Glomerular endothelial cell (primary cell): ENCODE data around the gene FGD5. TPM values are rescaled to one million over a fixed set of nuclear protein-coding genes. Genes with fewer than 3 reads are reported as not detected.

Experiments used
- DNase-seq: peaks from one replicate; pipeline ENCODE4 v3.0.0-alpha.2; 2011; ENCODE audit warnings: low read depth, low spot score; ENCODE audit errors: extremely low read depth
- total RNA-seq: library from RNA; depleted of rRNA; stranded (reverse); fragments of >200 nt; gene quantifications from 2 replicates; pipeline ENCODE4 v1.2.3, GENCODE V29; 2015

The FGD5 gene, protein sequence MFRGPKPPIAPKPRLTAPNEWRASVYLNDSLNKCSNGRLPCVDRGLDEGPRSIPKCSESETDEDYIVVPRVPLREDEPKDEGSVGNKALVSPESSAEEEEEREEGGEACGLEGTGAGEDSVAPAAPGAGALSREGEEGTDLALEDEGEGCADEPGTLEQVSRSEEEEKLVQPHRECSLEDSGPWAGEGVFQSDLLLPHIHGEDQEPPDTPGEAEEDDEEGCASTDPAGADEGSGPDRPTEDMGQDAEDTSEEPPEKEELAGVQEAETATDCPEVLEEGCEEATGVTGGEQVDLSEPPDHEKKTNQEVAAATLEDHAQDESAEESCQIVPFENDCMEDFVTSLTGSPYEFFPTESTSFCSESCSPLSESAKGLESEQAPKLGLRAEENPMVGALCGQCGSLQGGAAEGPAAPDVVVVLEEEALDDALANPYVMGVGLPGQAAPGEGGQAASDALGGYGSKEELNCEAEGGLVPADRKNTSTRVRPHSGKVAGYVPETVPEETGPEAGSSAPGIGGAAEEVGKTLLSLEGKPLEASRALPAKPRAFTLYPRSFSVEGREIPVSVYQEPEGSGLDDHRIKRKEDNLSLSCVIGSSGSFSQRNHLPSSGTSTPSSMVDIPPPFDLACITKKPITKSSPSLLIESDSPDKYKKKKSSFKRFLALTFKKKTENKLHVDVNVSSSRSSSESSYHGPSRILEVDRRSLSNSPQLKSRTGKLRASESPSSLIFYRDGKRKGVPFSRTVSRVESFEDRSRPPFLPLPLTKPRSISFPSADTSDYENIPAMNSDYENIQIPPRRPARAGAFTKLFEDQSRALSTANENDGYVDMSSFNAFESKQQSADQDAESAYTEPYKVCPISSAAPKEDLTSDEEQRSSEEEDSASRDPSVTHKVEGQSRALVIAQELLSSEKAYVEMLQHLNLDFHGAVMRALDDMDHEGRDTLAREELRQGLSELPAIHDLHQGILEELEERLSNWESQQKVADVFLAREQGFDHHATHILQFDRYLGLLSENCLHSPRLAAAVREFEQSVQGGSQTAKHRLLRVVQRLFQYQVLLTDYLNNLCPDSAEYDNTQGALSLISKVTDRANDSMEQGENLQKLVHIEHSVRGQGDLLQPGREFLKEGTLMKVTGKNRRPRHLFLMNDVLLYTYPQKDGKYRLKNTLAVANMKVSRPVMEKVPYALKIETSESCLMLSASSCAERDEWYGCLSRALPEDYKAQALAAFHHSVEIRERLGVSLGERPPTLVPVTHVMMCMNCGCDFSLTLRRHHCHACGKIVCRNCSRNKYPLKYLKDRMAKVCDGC (N-terminal part only)
- 72.1 and 109 TPM in 2 replicates for total RNA-seq

DNA sequence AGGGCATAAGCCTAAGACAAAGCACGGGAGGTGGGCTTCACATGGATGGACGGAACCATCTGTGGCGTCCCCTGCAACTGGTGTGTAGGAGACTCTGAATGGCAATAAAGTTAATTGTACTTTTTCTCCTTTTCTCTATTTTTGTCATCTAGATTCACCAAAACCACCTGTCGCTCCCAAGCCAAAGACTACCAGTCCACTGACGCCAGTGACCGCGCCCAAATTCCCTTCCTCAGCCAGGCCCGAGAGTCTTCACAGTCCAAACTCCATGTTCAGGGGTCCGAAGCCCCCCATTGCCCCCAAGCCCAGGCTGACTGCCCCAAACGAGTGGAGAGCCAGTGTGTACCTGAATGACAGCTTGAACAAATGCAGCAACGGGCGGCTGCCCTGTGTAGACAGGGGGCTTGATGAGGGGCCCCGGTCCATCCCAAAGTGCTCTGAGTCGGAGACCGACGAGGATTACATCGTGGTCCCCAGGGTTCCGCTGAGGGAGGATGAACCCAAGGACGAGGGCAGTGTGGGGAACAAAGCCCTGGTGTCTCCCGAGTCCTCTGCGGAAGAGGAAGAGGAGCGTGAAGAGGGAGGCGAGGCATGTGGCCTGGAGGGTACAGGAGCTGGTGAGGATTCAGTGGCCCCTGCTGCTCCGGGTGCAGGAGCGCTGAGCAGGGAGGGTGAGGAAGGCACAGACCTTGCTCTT, at the start of gene FGD5:
TSS of gene FGD5 (plus strand) at position 159 of the 697 bp plus-strand sequence. CDS start at position 269, 110 bp downstream.
- DNase-seq = no peak

DNA sequence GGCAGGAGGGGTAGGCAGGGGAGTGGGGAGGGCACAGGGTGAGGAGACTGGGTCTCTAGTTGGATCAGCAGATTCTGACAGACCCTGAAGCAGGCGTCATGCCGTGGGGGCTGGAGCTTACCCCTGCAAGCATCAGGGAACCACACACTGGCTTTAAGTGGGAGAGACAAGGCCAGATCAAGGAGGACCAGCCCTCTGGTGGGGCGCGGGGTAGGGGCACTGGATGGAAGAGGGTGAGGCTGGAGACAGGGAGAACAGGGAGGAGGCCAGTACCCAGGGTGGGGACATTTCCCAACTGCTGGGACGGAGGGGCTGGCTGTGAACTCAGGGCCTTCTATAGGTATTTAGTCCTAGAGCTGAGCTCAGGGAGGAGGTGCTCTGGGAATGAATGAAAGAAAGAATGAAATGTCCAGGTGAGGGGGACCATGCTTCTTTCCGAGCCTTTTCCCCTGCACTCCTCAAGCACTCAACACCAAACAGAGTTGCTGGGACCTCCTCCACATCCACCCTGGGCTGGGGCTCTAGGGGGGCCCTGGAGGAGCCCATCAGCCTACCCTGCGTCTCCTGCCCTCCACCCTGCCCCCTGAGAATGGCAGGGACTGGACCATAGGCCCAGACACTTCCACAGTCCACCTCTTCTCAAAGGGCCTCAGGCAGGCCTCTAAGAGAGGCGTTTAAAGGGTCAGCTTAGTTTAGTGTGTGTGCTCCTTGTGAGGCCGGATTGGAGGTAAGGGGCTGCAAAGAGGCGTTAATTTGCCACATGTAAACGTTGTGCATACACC, 49.0 kb upstream of the FGD5 start:
- DNase-seq = no peak

DNA sequence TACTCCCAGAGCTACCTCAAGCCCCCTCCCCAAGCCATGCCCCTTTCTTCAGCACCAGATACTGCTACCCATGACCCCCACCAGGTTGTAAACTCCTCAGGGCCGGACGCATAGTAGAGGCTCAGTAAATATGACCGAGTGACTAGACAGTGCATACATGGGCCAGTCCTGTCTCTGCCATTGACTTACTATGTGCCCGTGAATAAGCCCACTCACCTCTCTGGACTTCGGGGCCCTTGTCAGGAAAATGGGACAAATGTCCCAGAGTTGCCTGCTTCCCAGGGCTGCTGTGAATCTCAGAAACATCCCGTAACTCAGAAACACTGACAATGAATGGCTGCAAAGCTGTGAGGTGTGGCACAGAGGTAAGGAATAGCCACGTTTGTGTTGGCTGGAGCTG, 48.2 kb upstream of the FGD5 start:
- DNase-seq = no peak

DNA sequence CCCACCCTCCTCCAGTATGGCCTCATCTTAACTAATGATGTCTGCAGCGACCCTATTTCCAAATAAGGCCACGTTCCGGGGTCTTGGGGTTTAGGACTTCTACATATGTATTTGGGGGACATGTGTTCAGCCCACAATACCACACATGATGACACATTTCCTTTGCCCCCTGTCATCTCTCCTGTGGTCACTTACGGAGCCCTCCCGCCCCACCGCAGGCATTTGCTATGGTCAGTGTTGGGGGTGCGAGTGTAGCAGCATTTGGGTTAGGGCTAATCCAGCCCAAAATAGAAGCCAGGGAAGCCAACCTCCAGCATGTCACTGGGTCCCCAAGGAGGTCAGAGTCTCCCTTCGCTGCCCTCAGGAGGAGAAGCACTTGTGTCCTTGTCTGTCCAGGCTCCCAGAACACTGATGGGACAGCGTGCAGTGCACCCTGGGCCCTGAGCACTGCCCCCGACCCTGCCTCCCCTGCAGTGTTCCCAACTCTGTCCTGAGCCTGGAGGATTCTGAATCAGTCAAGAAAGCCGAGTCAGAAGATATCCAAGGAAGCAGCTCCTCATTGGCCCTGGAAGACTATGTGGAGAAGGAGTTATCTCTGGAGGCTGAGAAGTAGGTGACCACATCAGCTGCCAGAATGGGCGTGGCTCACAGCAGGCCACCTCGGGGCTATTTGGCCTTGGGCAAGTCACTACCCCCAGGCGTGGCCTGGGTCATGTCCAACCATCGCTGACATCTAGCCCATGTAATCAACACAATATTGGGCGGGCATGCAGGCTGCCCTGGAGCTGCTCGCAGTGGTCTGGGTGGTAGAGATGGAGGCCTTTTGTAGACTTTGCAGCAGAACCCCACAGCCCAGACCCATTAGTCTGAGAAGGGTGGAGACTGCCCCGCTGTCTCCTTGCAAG, 46.9 kb upstream of the FGD5 start:
- no peak for DNase-seq

DNA sequence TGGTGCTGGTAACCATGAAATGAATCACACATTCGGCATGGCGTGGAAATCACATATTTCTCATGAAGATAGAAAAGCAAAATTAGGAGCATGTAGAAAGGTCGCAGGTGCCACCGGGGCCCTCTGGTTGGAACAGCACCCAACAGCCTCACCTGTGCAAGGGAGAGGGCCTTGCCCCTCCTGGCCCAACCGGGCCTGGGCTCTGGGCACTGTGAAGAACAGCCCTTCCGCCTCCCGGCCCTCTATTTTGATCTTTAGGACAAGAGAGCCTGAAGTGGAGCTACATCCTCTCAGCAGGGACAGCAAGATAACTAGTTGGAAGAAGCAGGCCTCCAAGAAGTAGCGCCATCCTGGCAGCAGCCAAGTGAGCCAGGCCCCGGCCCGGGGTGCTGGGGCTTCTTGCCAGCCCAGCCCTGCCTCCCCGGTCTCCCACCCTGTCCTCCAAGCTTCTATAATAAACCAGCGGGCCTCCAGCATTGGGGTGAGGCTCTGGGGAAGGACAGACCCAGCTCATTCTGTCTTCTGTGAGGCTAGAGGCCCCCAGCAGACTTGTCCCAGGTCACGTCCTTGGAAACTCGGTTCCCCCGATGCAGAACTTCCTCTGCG, 46.1 kb upstream of the FGD5 start:
- no peak for DNase-seq

DNA sequence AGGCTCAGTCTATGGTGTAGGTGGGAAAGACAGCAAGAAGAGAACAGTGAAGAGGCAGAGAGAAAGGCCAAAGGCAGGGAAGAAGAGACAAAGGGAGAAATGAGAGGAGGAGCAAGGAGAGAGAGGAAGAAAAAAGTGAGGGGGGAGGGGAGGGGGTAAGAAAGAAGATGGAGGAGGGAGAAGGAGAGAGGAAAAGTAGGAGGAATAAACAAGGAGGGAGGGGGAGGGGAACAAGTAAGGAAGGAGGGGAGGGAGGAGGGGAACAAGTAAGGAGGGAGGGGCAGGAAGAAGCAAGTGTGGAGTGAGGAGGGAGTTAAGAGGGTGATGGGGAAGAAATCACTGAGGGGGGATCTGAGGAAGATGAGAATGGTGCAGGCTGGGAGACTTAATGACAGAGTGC, 45.5 kb upstream of the FGD5 start:
- no peak for DNase-seq

DNA sequence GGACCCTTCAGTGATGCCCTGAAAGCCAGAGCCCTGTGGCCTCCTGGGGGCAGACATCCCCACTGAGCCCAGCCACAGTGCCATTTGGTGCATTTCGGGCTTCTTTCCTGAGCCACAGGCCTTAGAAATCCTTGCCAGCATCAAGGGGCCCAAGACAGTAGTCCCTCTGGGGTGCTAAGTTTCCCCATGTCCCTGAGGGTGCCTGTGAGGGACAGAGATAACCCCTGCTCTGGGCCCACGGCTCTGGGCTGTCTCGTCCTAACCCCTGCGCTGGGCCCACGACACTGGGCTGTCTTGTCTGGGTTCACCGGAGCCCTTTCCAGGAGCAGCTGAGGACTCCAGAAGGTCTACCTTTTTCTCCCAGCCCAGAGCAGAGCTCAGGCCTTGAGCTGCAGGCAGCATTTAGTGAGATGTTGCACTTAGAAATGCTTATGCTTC, 45.1 kb upstream of the FGD5 start:
- DNase-seq = no peak

DNA sequence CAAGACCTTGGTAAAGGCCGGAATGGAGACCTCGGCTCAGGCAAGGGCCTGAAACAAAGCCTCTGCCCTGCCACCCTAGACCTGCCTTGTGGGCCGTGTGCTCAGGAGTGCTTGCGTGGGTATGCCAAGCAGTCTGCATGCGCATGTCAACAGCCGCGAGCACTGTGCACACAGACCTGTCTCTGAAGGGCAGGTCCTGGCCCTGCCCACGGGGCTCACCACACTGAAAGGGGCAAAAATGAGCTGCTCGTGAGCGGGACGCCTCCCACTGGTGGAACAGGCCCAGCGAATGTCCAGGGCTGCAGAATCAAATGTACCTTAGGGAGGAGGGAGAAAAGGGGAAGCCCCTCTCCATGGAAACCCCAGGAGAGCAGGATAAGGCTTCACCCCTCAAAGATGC, 44.3 kb upstream of the FGD5 start:
- DNase-seq = no peak

DNA sequence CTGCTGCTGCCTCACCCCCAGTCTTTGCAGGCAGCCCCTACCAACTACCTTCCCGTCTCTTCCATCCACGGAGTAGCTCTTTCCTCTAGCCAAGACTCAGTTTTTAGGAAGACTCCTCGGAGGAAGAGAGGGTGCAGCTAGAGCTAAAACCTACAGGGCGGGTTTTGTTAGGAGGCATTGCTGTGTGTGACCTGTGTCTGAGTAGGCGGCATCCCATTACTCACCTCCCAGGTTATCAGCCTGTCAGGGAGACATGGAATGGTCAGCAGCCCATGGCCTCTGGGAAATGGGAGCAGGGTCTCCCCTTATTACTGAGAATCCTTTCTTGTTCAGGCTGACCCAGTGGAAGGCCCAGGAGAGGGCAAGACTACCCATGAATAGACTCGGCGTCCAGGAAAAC, 43.8 kb upstream of the FGD5 start:
- DNase-seq = no peak

DNA sequence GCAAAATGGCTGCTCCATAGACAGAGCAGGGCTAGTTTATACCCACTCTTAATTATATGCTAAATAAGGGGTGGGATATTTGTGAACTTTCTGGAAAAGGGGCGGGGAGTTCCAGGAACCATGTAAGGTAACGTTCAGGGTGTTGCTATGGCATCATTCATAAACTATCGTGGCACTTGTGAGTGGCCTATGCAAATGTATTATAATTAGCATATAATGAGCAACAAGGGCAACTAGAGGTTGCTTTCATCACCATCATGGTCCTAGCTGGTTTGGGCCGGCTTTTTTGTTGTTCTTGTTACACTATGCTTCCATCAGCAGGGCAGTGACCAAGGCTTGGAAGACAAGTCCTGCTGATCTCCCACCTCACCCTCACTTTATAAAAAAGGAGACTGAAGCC, 43.2 kb upstream of the FGD5 start:
- no peak for DNase-seq

DNA sequence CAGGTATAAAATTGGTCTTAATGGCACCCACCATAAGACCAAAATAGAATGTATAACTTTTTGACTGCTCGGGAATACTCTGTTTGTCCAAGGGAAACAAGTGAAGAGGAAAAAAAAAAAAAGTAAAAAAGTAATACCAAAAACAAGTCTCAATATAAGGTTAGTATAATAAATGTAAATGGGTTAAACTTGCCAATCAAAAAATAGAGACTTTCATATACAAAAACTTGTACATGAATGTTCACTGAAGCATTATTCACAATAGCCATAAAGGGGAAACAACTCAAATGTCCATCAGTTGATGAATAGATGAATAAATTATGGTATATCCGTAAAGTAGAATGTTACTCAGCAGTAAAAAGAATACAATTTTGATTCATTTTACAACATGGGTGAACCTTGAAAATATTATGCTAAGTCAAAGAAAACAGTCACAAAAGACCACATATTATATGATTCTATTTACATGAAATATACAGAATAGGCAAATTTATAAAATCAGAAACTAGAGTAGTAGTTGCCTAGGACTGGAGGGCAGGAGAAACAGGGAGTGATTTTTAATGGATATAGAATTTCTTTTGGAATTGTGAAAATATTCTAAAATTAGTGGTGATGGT, 39.6 kb upstream of the FGD5 start:
- no peak for DNase-seq

DNA sequence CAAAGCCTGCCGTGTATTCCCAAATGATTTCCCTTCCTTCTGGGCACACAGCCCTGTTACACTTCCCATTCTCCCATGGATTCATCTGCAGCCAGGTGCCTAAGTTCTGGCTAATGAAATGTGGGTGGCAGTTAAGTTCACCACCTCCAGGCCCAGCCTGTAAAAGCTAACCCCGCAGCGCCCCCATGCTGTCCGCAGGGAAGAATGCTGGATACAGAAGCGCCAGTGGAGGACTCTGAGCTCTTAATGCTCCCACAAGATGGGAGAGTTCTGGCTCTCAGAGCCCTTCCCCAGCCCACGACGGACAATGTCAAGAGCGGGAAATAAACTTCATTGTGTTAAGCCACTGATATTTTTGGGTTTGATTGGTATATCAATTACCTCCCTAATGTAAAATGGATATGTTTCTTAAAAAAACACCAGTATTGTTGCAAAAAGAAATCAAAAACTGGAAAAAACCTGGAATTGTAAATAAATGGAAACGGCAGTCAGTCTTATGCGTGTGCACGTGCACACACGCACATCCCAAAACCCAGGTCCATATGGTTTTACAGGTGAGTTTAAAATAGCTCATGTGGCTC, 37.7 kb upstream of the FGD5 start:
- no peak for DNase-seq

DNA sequence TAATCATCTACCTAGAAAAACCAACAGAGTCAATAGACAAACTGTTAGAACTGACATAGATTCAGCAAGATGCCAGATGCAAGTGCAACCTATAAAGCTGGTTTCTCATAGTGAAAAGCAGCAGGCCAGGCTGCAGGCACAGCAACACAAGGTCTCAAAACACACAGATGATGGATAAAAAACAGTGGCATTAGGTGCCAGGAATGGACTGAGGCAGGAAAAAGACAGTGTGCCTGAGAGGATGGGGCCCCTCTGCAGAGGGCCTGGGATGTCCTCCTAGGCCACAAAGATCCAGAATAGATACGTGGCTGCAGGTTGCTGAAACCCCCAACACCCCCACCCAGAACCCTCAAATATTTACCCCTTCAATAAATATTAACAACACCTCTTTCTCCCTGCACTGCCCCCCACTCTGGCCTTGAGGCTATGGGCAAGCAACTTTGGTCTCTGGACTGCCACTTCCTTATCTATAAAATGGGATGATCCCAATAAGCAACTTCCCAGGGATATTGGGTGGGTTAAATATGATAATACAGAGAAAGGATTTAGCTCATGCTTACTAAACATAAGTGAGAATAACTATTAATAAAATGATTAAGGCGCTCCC, 35.2 kb upstream of the FGD5 start:
- DNase-seq = no peak

DNA sequence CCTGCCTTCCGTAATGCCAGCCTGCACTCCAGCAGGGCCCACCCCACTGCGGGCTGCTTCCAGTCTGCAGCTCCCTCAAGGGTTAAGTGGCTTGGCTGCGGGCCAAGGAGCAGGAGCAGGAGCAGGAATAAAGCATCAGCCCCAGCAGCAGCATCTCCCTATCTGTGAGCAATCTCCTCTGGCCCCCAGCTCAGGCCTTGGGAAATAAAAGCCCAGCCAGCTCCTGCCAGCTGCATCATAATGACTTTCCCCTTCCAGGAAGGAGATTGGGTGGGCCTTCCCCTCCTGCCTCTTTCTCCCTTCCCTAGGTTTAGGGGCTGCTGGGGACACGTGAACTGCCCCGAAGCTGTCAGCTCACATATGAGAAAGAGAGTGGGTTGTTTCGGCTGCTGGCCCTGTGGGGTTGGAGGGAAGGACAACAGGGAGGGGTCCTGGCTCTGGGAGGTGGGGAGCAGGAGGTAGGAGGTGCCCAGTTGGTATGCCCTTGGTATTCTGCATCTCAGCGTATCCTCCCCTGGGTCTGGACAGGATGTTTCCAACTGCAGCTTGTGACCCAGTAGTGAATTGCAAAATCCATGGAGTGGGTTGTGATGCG, 34.6 kb upstream of the FGD5 start:
- DNase-seq = no peak

DNA sequence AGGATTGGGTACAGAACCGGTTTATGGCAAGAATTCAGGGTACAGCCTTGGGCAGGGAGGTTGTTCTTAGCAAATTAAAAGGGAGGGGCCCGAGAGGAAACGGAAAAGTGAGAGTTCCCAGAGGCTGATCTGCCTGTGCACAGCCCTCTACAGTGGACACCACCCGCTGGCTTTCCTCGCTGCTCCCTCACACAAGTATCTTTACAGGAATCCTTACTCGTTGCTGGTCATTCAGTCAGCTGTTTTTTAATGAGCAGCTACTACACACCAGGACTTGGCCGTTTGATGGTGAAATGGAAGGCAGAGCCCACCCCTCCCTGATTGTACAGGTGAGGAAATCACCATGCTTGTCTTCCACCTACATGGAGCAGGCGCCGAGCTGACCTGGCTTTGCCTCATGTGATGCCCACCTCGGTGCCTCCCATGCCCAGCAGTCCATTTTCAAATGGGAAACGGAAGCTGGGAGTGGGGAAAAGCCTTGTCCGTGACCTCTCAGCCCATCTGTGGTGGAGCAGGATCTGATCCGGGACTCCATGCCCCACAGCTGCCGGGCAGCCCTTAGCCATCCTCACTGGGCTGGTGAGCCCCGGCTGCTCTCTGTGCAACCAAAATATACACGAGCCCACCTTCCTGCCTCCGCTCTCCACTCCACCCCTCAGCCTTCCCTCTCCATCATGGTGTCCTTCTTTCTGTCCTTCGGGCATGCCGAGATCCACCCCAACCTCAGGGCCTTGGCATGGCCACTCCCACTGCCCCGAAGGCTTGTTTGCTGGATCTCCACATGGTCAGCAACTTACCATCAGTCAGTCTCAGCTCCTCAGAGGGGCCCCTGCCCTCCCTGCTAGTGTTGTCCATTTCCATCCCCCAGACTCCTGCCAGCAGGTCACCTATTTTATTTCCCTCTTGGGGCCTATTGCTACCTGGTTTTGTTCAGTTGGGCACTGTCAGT, 33.3 kb upstream of the FGD5 start:
- no peak for DNase-seq
